Liver (tissue), 3 donors: ENCODE data around the gene CCDC195.

ENCODE experiments used
- CTCF ChIP-seq: fragments of 150-350 bp; IDR thresholded peaks from 2 replicates; pipeline ENCODE4 v1.5.1; 2017; ENCODE audit warnings: improper control_type of control experiment, low read depth, low read length; ENCODE audit not compliant: missing input control
- HNF4A ChIP-seq, 2 donors: conservative IDR thresholded peaks; 2 replicates each; pipeline ENCODE4 v1.6.1; 2016; ENCODE audit warnings: antibody characterized with exemption in 2 of 2, mild to moderate bottlenecking in 2 of 2
- MAX ChIP-seq: IDR thresholded peaks from 2 replicates; pipeline ENCODE4 v1.6.1; 2016; ENCODE audit warnings: antibody characterized with exemption
- RAD21 ChIP-seq, 2 donors: IDR thresholded peaks; 2 replicates each; pipeline ENCODE4 v1.6.1; 2016; ENCODE audit warnings: antibody characterized with exemption in 2 of 2, mild to moderate bottlenecking in 2 of 2
- REST ChIP-seq: IDR thresholded peaks from 2 replicates; pipeline ENCODE4 v1.6.1; 2016; ENCODE audit warnings: antibody characterized with exemption, mild to moderate bottlenecking
- RXRA ChIP-seq, 2 donors: IDR thresholded peaks; 2 replicates each; pipeline ENCODE4 v1.6.1; 2017 to 2018; ENCODE audit warnings: antibody characterized with exemption in 2 of 2, mild to moderate bottlenecking in 1 of 2
- SP1 ChIP-seq: IDR thresholded peaks from 2 replicates; pipeline ENCODE4 v1.6.1; 2018; ENCODE audit warnings: antibody characterized with exemption, mild to moderate bottlenecking
- TAF1 ChIP-seq: conservative IDR thresholded peaks from 2 replicates; pipeline ENCODE4 v1.6.1; 2016; ENCODE audit warnings: antibody characterized with exemption, mild to moderate bottlenecking
- YY1 ChIP-seq: IDR thresholded peaks from 2 replicates; pipeline ENCODE4 v1.6.1; 2016; ENCODE audit warnings: antibody characterized with exemption, mild to moderate bottlenecking
- ZBTB33 ChIP-seq: IDR thresholded peaks from 2 replicates; pipeline ENCODE4 v1.6.1; 2016; ENCODE audit warnings: antibody characterized with exemption
- donor health status: healthy.
- donor health status: healthy.

- TF ChIP-seq SP1 (no peak), MAX (no peak), CTCF (no peak), YY1 (no peak), RAD21 (IDR thresholded peaks at IDR 0.05) (no peak), REST (no peak), TAF1 (no peak), HNF4A (conservative IDR thresholded peaks at IDR 0.05) (no peak), ZBTB33 (no peak), RXRA (IDR thresholded peaks at IDR 0.05) (no peak)
Measured at GRCh38 chr2:224688997-224689396, 27.2 kb downstream of the CCDC195 start.
